ENCODE measurements around the gene GP9. TPM values are rescaled to one million over a fixed set of nuclear protein-coding genes. Genes with fewer than 3 reads are reported as not detected.

Gene GP9
- total RNA-seq, 2 experiments from 2014 or later, result not detected

DNA sequence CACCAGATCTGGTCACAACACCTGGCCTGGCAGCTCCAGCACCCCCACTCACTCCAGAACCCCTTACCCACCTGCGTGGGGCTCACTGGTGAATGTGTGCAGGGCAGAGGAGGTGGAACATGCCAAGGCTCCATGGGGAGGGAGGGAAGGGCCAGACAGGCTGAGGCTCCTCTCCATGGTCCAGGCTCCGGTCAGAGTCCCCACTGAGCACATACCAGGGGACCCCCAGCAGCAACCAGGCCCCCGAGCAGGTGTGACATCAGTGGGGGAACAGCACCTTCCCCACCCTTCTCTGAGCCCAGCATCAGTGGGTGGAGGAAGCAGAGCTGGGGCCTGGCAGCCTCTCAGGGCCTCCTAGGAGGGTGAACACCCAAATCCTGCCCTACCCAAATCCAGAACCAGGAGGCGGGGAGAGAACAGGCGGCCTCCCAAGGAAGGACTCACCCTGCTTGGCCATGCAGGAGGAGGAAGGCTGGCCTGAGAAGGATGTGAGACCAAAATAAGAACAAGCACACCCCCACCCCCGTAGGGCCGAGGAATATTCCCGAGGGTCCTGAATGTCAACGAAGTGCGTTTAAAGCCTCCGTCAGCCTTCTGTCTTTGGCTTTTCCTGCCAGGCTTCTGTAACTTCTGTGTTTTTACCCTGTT, 1.1 kb upstream of the GP9 start:
- TF ChIP-seq EZH2phosphoT487 (IDR thresholded peaks at IDR 0.05; ENCODE audit: borderline replicate concordance, low read depth, low read length), result no peak
- no peak for TF ChIP-seq CTCF (conservative IDR thresholded peaks at IDR 0.05; ENCODE audit: low read length)
- Histone ChIP-seq H3K4me3 (ENCODE audit: low read depth, low read length, poor library complexity, severe bottlenecking) (no peak overlapping the region), H3K27ac (ENCODE audit: low read depth, low read length, poor library complexity, severe bottlenecking) (no peak overlapping the region), H3K4me1 (ENCODE audit: insufficient read depth, low read length, poor library complexity, severe bottlenecking) (peaks cover 15% of the 10 kb centered on the region), H3K79me2 (ENCODE audit: insufficient read depth, low read depth, low read length) (no peaks in the 10 kb centered on the region), H2AFZ (ENCODE audit: low read length) (0 out of 2 replicates have a peak overlapping the region, but pooled peaks have one; percentile 39), H3K36me3 (ENCODE audit: insufficient read depth, low read length) (no peaks in the 10 kb centered on the region), H4K20me1 (ENCODE audit: insufficient read depth, low read length) (no peaks in the 10 kb centered on the region), H3K9me3 (ENCODE audit: low read length) (no peaks in the 10 kb centered on the region), H3K4me2 (ENCODE audit: low read length) (no peak overlapping the region), H3K9me2 (ENCODE audit: insufficient read depth, low read length) (no peaks in the 10 kb centered on the region)
- no peak for DNase-seq (ENCODE audit: low spot score)
- ChIA-PET CTCF (ENCODE audit: unreplicated experiment) (no interaction called here), POLR2A (interaction anchor here (1.3 kb wide), 1 partner anchor 9 kb away, joined by 5 read pairs; no protein-coding TSS in a partner anchor)
- intact Hi-C loops (cut with micrococcal nuclease; ENCODE audit: unreplicated experiment), result no loop called here
- BruUV-seq (replicated peaks), result no TSS peak

DNA sequence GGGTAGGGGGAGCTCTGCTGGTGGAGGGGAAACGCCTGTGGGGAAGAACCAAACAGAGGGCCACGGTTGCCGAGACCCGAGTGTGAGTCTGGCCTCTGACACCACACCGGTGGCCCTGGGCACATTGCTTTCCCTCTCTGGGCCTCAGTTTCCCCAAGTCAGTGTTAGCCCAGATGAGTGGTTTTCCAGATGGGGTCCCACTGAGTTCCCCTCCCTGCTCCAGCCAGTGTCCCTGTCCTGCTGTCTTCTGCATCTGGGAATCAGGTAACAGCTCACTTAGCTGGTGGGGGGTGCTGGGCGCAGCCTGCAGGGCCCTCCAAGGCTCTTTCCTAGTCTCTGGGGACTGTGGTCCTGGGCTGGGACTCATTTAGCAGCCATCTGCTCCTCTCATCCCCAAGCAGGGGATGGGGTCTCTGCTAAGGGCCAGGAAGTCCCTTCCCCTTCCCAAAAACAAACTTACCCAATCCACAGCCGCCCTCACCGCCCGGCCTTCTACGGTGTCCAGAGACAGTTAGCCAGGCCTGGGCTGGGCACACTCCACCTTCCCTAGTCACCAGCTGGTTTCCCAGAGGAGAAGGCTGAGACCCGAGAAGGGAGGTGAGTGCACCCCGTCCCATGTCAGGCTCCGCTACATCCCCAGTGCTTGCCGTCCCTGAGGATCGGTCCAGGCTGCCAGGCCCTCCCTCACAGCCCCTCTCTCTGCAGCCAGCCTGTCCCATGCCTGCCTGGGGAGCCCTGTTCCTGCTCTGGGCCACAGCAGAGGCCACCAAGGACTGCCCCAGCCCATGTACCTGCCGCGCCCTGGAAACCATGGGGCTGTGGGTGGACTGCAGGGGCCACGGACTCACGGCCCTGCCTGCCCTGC, 676 bp downstream of the GP9 start:
- TF ChIP-seq CTCF (conservative IDR thresholded peaks at IDR 0.05; ENCODE audit: low read length) (no peak), EZH2phosphoT487 (IDR thresholded peaks at IDR 0.05; ENCODE audit: borderline replicate concordance, low read depth, low read length) (no peak)
- Histone ChIP-seq H2AFZ (ENCODE audit: low read length) (no peak overlapping the region), H3K4me2 (ENCODE audit: low read length) (no peak overlapping the region), H3K9me3 (ENCODE audit: low read length) (no peaks in the 10 kb centered on the region), H3K27ac (ENCODE audit: low read depth, low read length, poor library complexity, severe bottlenecking) (no peak overlapping the region), H3K9me2 (ENCODE audit: insufficient read depth, low read length) (no peaks in the 10 kb centered on the region), H3K4me1 (ENCODE audit: insufficient read depth, low read length, poor library complexity, severe bottlenecking) (peaks cover 15% of the 10 kb centered on the region), H3K36me3 (ENCODE audit: insufficient read depth, low read length) (no peaks in the 10 kb centered on the region), H4K20me1 (ENCODE audit: insufficient read depth, low read length) (no peaks in the 10 kb centered on the region), H3K4me3 (ENCODE audit: low read depth, low read length, poor library complexity, severe bottlenecking) (no peak overlapping the region), H3K79me2 (ENCODE audit: insufficient read depth, low read depth, low read length) (no peaks in the 10 kb centered on the region)
- intact Hi-C loops (cut with micrococcal nuclease; ENCODE audit: unreplicated experiment), result no loop called here
- no peak for DNase-seq (ENCODE audit: low spot score)
- ChIA-PET CTCF (ENCODE audit: unreplicated experiment) (no interaction called here), POLR2A (interaction anchor here (0.9 kb wide), 1 partner anchor 17 kb away, joined by 4 read pairs; no protein-coding TSS in a partner anchor)
- BruUV-seq (replicated peaks), result no TSS peak
